ENCODE data around the gene ADGRG3.

The ADGRG3 gene

DNA sequence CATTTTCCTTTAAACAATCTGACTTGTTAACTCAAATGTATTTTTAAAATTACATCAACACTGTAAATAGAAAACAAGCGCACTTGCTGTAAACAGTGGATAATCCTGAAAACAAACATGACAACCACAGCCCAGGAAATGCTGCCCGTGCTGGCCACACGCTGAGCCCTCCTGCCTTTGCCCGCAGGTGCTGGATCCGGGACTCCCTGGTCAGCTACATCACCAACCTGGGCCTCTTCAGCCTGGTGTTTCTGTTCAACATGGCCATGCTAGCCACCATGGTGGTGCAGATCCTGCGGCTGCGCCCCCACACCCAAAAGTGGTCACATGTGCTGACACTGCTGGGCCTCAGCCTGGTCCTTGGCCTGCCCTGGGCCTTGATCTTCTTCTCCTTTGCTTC is 6.6 kb upstream of the ADGRG3 start:
- Histone ChIP-seq H3K27me3 (ENCODE audit: insufficient read depth, low read length, poor library complexity, severe bottlenecking) (no peaks in the 10 kb centered on the region), H4K20me1 (ENCODE audit: insufficient read depth, low read length, poor library complexity, severe bottlenecking) (no peaks in the 10 kb centered on the region), H3K4me2 (ENCODE audit: low read depth, low read length, poor library complexity, severe bottlenecking) (no peak overlapping the region), H3K4me1 (ENCODE audit: insufficient read depth, low read length, poor library complexity, severe bottlenecking) (peaks cover 4% of the 10 kb centered on the region), H3K9me2 (replicated peaks; ENCODE audit: low read depth, low read length) (no peaks in the 10 kb centered on the region), H2AFZ (ENCODE audit: low read length) (no peak overlapping the region), H3K9me3 (ENCODE audit: insufficient read depth, low read depth, low read length) (no peaks in the 10 kb centered on the region), H3F3A (ENCODE audit: low read depth) (no peaks in the 10 kb centered on the region), H3K36me3 (ENCODE audit: insufficient read depth, low read length) (no peaks in the 10 kb centered on the region), H3K79me2 (ENCODE audit: insufficient read depth, low read length) (no peaks in the 10 kb centered on the region), H3K4me3 (ENCODE audit: low read length, poor library complexity, severe bottlenecking) (no peak overlapping the region), H3K9ac (ENCODE audit: low read depth, low read length, poor library complexity, severe bottlenecking) (no peak overlapping the region)
- TF ChIP-seq EZH2phosphoT487 (IDR thresholded peaks at IDR 0.05; ENCODE audit: borderline replicate concordance): no peak
- TF ChIP-seq, protein P1, sequence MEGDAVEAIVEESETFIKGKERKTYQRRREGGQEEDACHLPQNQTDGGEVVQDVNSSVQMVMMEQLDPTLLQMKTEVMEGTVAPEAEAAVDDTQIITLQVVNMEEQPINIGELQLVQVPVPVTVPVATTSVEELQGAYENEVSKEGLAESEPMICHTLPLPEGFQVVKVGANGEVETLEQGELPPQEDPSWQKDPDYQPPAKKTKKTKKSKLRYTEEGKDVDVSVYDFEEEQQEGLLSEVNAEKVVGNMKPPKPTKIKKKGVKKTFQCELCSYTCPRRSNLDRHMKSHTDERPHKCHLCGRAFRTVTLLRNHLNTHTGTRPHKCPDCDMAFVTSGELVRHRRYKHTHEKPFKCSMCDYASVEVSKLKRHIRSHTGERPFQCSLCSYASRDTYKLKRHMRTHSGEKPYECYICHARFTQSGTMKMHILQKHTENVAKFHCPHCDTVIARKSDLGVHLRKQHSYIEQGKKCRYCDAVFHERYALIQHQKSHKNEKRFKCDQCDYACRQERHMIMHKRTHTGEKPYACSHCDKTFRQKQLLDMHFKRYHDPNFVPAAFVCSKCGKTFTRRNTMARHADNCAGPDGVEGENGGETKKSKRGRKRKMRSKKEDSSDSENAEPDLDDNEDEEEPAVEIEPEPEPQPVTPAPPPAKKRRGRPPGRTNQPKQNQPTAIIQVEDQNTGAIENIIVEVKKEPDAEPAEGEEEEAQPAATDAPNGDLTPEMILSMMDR (conservative IDR thresholded peaks at IDR 0.05; ENCODE audit: low read length): no peak

DNA sequence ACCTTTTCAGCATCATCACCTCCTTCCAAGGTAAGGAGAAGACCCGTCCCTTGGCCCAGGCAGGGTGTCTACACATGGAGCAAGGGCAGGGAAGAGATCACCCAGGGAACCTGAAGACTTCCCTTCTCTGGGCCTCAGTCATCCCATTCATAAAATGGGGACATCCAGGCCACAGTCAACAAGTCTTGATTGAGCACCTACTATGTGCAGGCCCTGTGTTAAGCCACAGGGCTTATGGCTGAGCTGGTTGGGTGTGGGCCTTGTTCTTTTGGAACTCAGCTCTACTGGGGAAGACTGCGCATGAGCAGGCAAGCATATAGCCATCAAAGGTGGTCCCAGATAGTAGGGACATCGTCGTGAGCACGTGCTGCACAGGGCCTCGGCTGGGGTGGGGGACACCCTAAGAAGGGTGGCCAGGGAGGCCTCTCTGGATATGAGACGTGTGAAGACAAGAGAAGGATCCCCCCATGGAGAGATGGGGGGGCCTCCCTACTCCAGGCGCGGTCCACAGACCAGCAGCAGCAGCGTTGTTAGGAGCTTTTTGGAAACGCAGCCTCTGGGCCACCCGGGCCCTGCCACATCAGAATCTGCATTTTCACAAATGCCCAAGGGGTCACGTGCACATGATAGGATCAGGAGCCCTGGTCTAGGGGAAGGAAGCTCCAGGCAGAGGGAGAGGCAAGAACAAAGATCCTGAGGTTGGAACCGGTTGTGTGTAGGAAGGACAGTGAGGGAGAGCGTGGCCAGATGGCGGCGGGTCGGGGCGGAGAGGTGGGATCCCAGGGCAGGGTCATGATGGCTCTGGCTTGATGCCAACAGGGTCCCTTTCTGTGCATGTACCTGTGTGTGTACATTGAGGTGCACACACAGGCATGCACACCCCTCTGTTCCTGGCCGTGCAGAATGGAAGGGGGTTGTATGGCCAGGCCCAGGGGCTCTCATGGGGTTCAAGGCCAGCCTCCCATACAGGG is 5.9 kb upstream of the ADGRG3 start:
- no peaks in the 10 kb centered on the region for H3K9me3 ChIP-seq (ENCODE audit: insufficient read depth, low read depth, low read length)
- TF ChIP-seq EZH2phosphoT487 (IDR thresholded peaks at IDR 0.05; ENCODE audit: borderline replicate concordance): no peak
- no peak overlapping the region for H3K4me2 ChIP-seq (ENCODE audit: low read depth, low read length, poor library complexity, severe bottlenecking)
- no peaks in the 10 kb centered on the region for H4K20me1 ChIP-seq (ENCODE audit: insufficient read depth, low read length, poor library complexity, severe bottlenecking)
- H3K9ac ChIP-seq (ENCODE audit: low read depth, low read length, poor library complexity, severe bottlenecking): no peak overlapping the region
- H3K79me2 ChIP-seq (ENCODE audit: insufficient read depth, low read length): no peaks in the 10 kb centered on the region
- H3K9me2 ChIP-seq (replicated peaks; ENCODE audit: low read depth, low read length): no peaks in the 10 kb centered on the region
- peaks cover 7% of the 10 kb centered on the region for H3K4me1 ChIP-seq (ENCODE audit: insufficient read depth, low read length, poor library complexity, severe bottlenecking)
- H3K4me3 ChIP-seq (ENCODE audit: low read length, poor library complexity, severe bottlenecking): no peak overlapping the region
- H3K27me3 ChIP-seq (ENCODE audit: insufficient read depth, low read length, poor library complexity, severe bottlenecking): no peaks in the 10 kb centered on the region
- H2AFZ ChIP-seq (ENCODE audit: low read length): no peak overlapping the region
- H3F3A ChIP-seq (ENCODE audit: low read depth): no peaks in the 10 kb centered on the region
- H3K36me3 ChIP-seq (ENCODE audit: insufficient read depth, low read length): no peaks in the 10 kb centered on the region

DNA sequence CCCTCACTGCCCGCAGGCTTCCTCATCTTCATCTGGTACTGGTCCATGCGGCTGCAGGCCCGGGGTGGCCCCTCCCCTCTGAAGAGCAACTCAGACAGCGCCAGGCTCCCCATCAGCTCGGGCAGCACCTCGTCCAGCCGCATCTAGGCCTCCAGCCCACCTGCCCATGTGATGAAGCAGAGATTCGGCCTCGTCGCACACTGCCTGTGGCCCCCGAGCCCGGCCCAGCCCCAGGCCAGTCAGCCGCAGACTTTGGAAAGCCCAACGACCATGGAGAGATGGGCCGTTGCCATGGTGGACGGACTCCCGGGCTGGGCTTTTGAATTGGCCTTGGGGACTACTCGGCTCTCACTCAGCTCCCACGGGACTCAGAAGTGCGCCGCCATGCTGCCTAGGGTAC is 4.7 kb upstream of the ADGRG3 start:
- H3K9me3 ChIP-seq (ENCODE audit: insufficient read depth, low read depth, low read length): no peaks in the 10 kb centered on the region
- H3K4me2 ChIP-seq (ENCODE audit: low read depth, low read length, poor library complexity, severe bottlenecking): no peak overlapping the region
- no peaks in the 10 kb centered on the region for H3K9me2 ChIP-seq (replicated peaks; ENCODE audit: low read depth, low read length)
- H2AFZ ChIP-seq (ENCODE audit: low read length): no peak overlapping the region
- H3K36me3 ChIP-seq (ENCODE audit: insufficient read depth, low read length): no peaks in the 10 kb centered on the region
- peaks cover 19% of the 10 kb centered on the region for H3K4me1 ChIP-seq (ENCODE audit: insufficient read depth, low read length, poor library complexity, severe bottlenecking)
- peak overlapping the region; percentile 6 for H3K9ac ChIP-seq (ENCODE audit: low read depth, low read length, poor library complexity, severe bottlenecking)
- TF ChIP-seq, protein P1 (conservative IDR thresholded peaks at IDR 0.05; ENCODE audit: low read length): no peak
- no peak for TF ChIP-seq EZH2phosphoT487 (IDR thresholded peaks at IDR 0.05; ENCODE audit: borderline replicate concordance)
- no peak overlapping the region for H3K4me3 ChIP-seq (ENCODE audit: low read length, poor library complexity, severe bottlenecking)
- H3K79me2 ChIP-seq (ENCODE audit: insufficient read depth, low read length): no peaks in the 10 kb centered on the region
- H3F3A ChIP-seq (ENCODE audit: low read depth): no peaks in the 10 kb centered on the region
- H4K20me1 ChIP-seq (ENCODE audit: insufficient read depth, low read length, poor library complexity, severe bottlenecking): no peaks in the 10 kb centered on the region
- no peaks in the 10 kb centered on the region for H3K27me3 ChIP-seq (ENCODE audit: insufficient read depth, low read length, poor library complexity, severe bottlenecking)

Data from Loucy (cell line).